K562 (cell line): Measurements from ENCODE around the gene DIS3L. TPM values are rescaled to one million over a fixed set of nuclear protein-coding genes. Genes with fewer than 3 reads are reported as not detected.

Experiments
- ATAC-seq: fragments of 200-7000 bp; cut with Tn5 transposase; 3 replicates; pipeline ENCODE4 v1.9.1; 2020; ENCODE audit warnings: moderate library complexity
- BruUV-seq: library from RNA; stranded (reverse); fragments of 400-500 nt; replicated peaks from 2 replicates; lab custom pipeline; 2021; lab: Mats Ljungman, UMichigan
- CTCF ChIA-PET: fragments of 300-600 bp; formaldehyde crosslinking; extraction: SDS; loops from one replicate; lab custom pipeline; 2021; ENCODE audit warnings: low intra/inter-chr PET ratio; lab: Yijun Ruan, JAX
- POLR2A ChIA-PET: fragments of 300-600, 350-650 bp; sonication (Branson Sonifier 250); formaldehyde crosslinking; extraction: SDS; loops from one replicate; lab custom pipeline; 2021; ENCODE audit warnings: antibody characterized with exemption, inconsistent platforms; lab: Yijun Ruan, JAX
- DNase-seq, 4 experiments: peaks; one replicate each; pipeline versions ENCODE4 v3.0.0 to v3.0.0-alpha.2; 2011 to 2018; ENCODE audit warnings: low spot score in 3 of 4, mixed read lengths in 3 of 4; ENCODE audit errors: extremely low read depth in 1 of 4
- FAIRE-seq: peaks from 2 replicates; lab custom pipeline; 2011; peaks lifted over from hg19 to GRCh38; lab: Jason Lieb, UNC
- H2AFZ ChIP-seq: 2 replicates; pipeline ENCODE4 v1.6.0; 2011; ENCODE audit warnings: low read depth, low read length, control low read depth, inconsistent platforms
- H3K27ac ChIP-seq: fragments of 200-600 bp; 3 replicates; pipeline ENCODE4 v1.8.0; 2011; ENCODE audit warnings: low read depth, mild to moderate bottlenecking, control low read depth, inconsistent platforms, low read length, moderate library complexity, mixed read lengths; ENCODE audit errors: extremely low read depth
- H3K27me3 ChIP-seq, 2 experiments: fragments of 300-600 bp in 1 of 2; 2 replicates in 1 of 2; 3 replicates in 1 of 2; pipeline versions ENCODE4 v1.6.0 to v1.8.0; 2011; ENCODE audit warnings: inconsistent platforms in 2 of 2, low read length in 2 of 2, mild to moderate bottlenecking in 1 of 2, mixed read lengths in 1 of 2, moderate library complexity in 1 of 2; ENCODE audit not compliant: control insufficient read depth in 2 of 2, insufficient read depth in 2 of 2
- H3K36me3 ChIP-seq: fragments of 300-600 bp; 3 replicates; pipeline ENCODE4 v1.8.0; 2011; ENCODE audit warnings: mild to moderate bottlenecking, low read length, inconsistent platforms; ENCODE audit not compliant: control insufficient read depth, insufficient read depth
- H3K4me1 ChIP-seq, 2 experiments: fragments of 200-600 bp in 1 of 2; replicated peaks in 1 of 2; 2 replicates in 1 of 2; 3 replicates in 1 of 2; pipeline versions ENCODE4 v1.5.1 to v1.8.0; 2011; ENCODE audit warnings: inconsistent platforms in 2 of 2, low read length in 2 of 2, mild to moderate bottlenecking in 1 of 2, mixed read lengths in 1 of 2, moderate library complexity in 1 of 2; ENCODE audit not compliant: control insufficient read depth in 2 of 2, insufficient read depth in 2 of 2
- H3K4me2 ChIP-seq: 2 replicates; pipeline ENCODE4 v1.6.1; 2011; ENCODE audit warnings: low read length, control low read depth, inconsistent platforms, mixed read lengths; ENCODE audit not compliant: insufficient read depth
- H3K4me3 ChIP-seq: fragments of 200-600 bp; sonication (generic), shearing (Covaris generic); 2 replicates; pipeline ENCODE4 v1.5.1; 2016; ENCODE audit warnings: control low read depth, inconsistent platforms
- H3K79me2 ChIP-seq: fragments of 200-600 bp; 3 replicates; pipeline ENCODE4 v1.8.0; 2011; ENCODE audit warnings: low read length, inconsistent platforms; ENCODE audit not compliant: control insufficient read depth, insufficient read depth
- H3K9ac ChIP-seq, 2 experiments: 2 replicates each; pipeline versions ENCODE4 v1.6.0 to v1.6.1; 2011; ENCODE audit warnings: low read depth in 2 of 2, low read length in 2 of 2, control low read depth in 1 of 2, inconsistent platforms in 1 of 2, mild to moderate bottlenecking in 1 of 2, mixed read lengths in 1 of 2; ENCODE audit not compliant: insufficient read depth in 1 of 2
- H3K9me1 ChIP-seq: one replicate; pipeline ENCODE4 v1.6.0; 2011; ENCODE audit warnings: inconsistent platforms, mild to moderate bottlenecking, low read length, moderate library complexity; ENCODE audit not compliant: control insufficient read depth, insufficient read depth
- H3K9me3 ChIP-seq: replicated peaks from 2 replicates; pipeline ENCODE4 v1.5.1; 2011; ENCODE audit warnings: low read depth, low read length, inconsistent platforms; ENCODE audit not compliant: control insufficient read depth, insufficient read depth
- H4K20me1 ChIP-seq: replicated peaks from 2 replicates; pipeline ENCODE4 v1.6.1; 2011; ENCODE audit warnings: low read length, inconsistent platforms, mixed read lengths; ENCODE audit not compliant: control insufficient read depth, insufficient read depth
- CBX3 ChIP-seq, 2 experiments: IDR thresholded peaks; 1 replicate in 1 of 2; 2 replicates in 1 of 2; pipeline ENCODE4 v1.6.1; 2012; ENCODE audit warnings: inconsistent platforms in 2 of 2, low read length in 2 of 2, borderline replicate concordance in 1 of 2, control low read depth in 1 of 2
- EGR1 ChIP-seq: fragments of 450-650 bp; conservative IDR thresholded peaks from 2 replicates; pipeline ENCODE4 v1.6.1; 2017; ENCODE audit warnings: mild to moderate bottlenecking
- FOXM1 ChIP-seq, 2 experiments: fragments of 450-650 bp in 1 of 2; sonication (generic) in 1 of 2; formaldehyde crosslinking in 1 of 2; IDR thresholded peaks; 2 replicates each; pipeline versions ENCODE4 v1.6.1 to v1.9.0; 2017 to 2022; ENCODE audit warnings: low read depth in 2 of 2, mild to moderate bottlenecking in 2 of 2, missing genetic modification reagents in 1 of 2, moderate library complexity in 1 of 2
- SMARCC2 ChIP-seq: fragments of 450-650 bp; IDR thresholded peaks from 2 replicates; pipeline ENCODE4 v1.6.1; 2017; ENCODE audit warnings: antibody characterized with exemption, moderate library complexity, mild to moderate bottlenecking, low read depth
- SUPT5H ChIP-seq: fragments of 450-650 bp; IDR thresholded peaks from 2 replicates; pipeline ENCODE4 v1.6.1; 2016
- ZNF224 ChIP-seq: sonication (generic); formaldehyde crosslinking; IDR thresholded peaks from 2 replicates; pipeline ENCODE4 v1.8.0; 2022; ENCODE audit warnings: mild to moderate bottlenecking, missing genetic modification reagents
- WGBS: fragments of 100-300 bp; shearing (Covaris generic); methylation state at CpG from one replicate; pipeline ENCODE4 v1.1.6; 2016; ENCODE audit warnings: low coverage, mixed read lengths; ENCODE audit not compliant: insufficient coverage; ENCODE audit errors: missing lambda C conversion rate; 5-methylcytosine and 5-hydroxymethylcytosine counted together
- in situ Hi-C: fragments of 300-500 bp; cut with MboI; formaldehyde crosslinking; loops from 4 replicates; pipeline ENCODE4 v1.15.0; 2018; ENCODE audit warnings: inconsistent platforms, mixed read lengths
- intact Hi-C: fragments of 100-400 bp; cut with micrococcal nuclease; formaldehyde crosslinking; loops from 2 replicates; pipeline ENCODE4 v1.14.2; 2022
- polyA plus RNA-seq, 8 experiments: library from polyadenylated mRNA; depleted of rRNA in 4 of 8; stranded (reverse) in 5 of 8; unstranded in 3 of 8; fragments of >200 nt; fragmentation: Nextera tagmentation in 2 of 8; fragmentation: Illumina TruSeq in 1 of 8; extraction: Ambion mirVana in 2 of 8; extraction: Trizol in 1 of 8; gene quantifications; 2 replicates each; pipeline versions ENCODE4 v1.2.1 to v1.2.3, GENCODE V29; 2011 to 2014; ENCODE audit warnings: inconsistent platforms in 1 of 8, missing spikeins in 1 of 8
- total RNA-seq, 7 experiments: library from RNA; depleted of rRNA in 6 of 7; stranded (reverse); fragments of >200 nt in 6 of 7; fragmentation: Illumina TruSeq in 2 of 7; extraction: Trizol in 2 of 7; gene quantifications; 2 replicates each; pipeline versions ENCODE4 v1.2.1 to v1.2.3, GENCODE V29; 2011 to 2021; ENCODE audit warnings: low replicate concordance in 1 of 7
- TF ChIP-seq, protein P1 (sequence below): IDR thresholded peaks from 2 replicates; pipeline ENCODE4 v1.6.1; 2011; ENCODE audit not compliant: insufficient read length; ENCODE audit errors: extremely low read depth
- TF ChIP-seq, protein P2 (sequence below): IDR thresholded peaks from 2 replicates; pipeline ENCODE4 v1.6.1; 2012; ENCODE audit warnings: low read depth, low read length, improper control_type of control experiment, borderline replicate concordance
- TF ChIP-seq, protein P3 (sequence below): fragments of 200-800 bp; sonication (Bioruptor generic); IDR thresholded peaks from 2 replicates; pipeline ENCODE4 v1.6.1; 2017; ENCODE audit warnings: missing genetic modification characterization, missing compliant biosample characterization
- TF ChIP-seq, protein P4 (sequence below): fragments of 200-400 bp; formaldehyde crosslinking; IDR thresholded peaks from 2 replicates; pipeline ENCODE4 v1.6.1; 2017; ENCODE audit warnings: mild to moderate bottlenecking, low read depth, low read length, moderate library complexity

Gene DIS3L
- total and polyA plus RNA-seq, 9 of the 15 experiments (the other 6 are each of a cell fraction or from before 2014, with no cell fraction given) = 5.9 to 34.6 (median 16.9) TPM

DNA sequence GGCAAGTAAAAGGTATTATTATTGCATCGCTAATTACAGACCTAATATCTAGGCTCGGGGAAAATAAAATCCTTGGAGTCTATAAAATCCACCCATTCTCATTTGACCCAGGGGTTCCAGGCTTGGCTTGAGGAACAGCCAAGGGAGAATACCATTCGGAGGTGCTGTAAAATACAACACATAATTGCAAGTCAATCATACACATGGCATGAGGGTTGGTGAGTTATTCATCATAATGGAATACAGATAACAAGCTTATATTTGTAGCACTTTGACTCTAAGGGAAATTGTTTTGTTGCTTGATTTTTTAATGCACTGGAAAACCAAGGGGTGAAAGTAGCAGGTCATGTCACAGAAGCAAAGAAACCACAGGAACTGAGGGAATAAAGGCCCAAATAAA lies 16.8 kb upstream of the DIS3L start (continued):
- TF ChIP-seq, protein P1, sequence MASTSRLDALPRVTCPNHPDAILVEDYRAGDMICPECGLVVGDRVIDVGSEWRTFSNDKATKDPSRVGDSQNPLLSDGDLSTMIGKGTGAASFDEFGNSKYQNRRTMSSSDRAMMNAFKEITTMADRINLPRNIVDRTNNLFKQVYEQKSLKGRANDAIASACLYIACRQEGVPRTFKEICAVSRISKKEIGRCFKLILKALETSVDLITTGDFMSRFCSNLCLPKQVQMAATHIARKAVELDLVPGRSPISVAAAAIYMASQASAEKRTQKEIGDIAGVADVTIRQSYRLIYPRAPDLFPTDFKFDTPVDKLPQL = no peak
- TF ChIP-seq ZNF224 = no peak
- no peak for TF ChIP-seq SUPT5H
- no peak for TF ChIP-seq SMARCC2
- TF ChIP-seq FOXM1 (IDR thresholded peaks at IDR 0.05; ENCODE audit: low read depth) = no peak
- TF ChIP-seq FOXM1 (CRISPR knock-in tag; IDR thresholded peaks at IDR 0.05; ENCODE audit: low read depth) = no peak
- TF ChIP-seq CBX3 (IDR thresholded peaks at IDR 0.05; ENCODE audit: borderline replicate concordance in 1 of 2, low read length in 2 of 2) = no peak
- TF ChIP-seq, protein P2, sequence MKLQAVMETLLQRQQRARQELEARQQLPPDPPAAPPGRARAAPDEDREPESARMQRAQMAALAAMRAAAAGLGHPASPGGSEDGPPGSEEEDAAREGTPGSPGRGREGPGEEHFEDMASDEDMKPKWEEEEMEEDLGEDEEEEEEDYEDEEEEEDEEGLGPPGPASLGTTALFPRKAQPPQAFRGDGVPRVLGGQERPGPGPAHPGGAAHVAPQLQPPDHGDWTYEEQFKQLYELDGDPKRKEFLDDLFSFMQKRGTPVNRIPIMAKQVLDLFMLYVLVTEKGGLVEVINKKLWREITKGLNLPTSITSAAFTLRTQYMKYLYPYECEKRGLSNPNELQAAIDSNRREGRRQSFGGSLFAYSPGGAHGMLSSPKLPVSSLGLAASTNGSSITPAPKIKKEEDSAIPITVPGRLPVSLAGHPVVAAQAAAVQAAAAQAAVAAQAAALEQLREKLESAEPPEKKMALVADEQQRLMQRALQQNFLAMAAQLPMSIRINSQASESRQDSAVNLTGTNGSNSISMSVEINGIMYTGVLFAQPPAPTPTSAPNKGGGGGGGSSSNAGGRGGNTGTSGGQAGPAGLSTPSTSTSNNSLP = no peak

DNA sequence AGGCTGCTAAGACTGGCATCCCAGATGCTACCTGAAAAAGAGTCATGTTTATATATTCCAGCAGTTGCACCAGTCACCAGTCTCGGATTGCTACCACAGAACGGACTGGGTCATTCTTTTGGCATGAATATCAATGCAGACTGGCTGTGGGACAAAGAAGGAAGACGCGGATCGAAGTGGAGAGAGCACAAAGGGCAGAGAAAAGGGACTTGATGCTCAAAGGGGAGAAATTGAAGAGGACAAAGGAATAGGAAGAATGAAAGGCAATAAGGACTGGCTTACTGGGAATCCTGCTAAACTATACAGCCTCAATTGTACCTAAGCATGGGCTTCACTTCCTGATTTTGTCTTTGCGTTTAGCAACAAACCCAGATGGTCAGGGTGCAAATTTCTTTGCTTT lies 15.3 kb upstream of the DIS3L start:
- Histone ChIP-seq H3K79me2 (no peaks in the 10 kb centered on the region), H3K27me3 (peaks cover 40 to 54% of the 10 kb centered on the region in 2 experiments), H3K4me3 (no peak overlapping the region), H3K9ac (no peak overlapping the region), H3K4me1 (no peaks in the 10 kb centered on the region), H2AFZ (no peak overlapping the region), H3K9me3 (no peaks in the 10 kb centered on the region), H4K20me1 (peaks cover 3% of the 10 kb centered on the region; the same call in 1 of the 2 replicates), H3K9me1 (no peaks in the 10 kb centered on the region), H3K4me2 (no peak overlapping the region), H3K36me3 (no peaks in the 10 kb centered on the region), H3K27ac (no peak overlapping the region)
- TF ChIP-seq EGR1 = no peak
- TF ChIP-seq, protein P3, sequence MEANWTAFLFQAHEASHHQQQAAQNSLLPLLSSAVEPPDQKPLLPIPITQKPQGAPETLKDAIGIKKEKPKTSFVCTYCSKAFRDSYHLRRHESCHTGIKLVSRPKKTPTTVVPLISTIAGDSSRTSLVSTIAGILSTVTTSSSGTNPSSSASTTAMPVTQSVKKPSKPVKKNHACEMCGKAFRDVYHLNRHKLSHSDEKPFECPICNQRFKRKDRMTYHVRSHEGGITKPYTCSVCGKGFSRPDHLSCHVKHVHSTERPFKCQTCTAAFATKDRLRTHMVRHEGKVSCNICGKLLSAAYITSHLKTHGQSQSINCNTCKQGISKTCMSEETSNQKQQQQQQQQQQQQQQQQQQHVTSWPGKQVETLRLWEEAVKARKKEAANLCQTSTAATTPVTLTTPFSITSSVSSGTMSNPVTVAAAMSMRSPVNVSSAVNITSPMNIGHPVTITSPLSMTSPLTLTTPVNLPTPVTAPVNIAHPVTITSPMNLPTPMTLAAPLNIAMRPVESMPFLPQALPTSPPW = no peak
- TF ChIP-seq, protein P4, sequence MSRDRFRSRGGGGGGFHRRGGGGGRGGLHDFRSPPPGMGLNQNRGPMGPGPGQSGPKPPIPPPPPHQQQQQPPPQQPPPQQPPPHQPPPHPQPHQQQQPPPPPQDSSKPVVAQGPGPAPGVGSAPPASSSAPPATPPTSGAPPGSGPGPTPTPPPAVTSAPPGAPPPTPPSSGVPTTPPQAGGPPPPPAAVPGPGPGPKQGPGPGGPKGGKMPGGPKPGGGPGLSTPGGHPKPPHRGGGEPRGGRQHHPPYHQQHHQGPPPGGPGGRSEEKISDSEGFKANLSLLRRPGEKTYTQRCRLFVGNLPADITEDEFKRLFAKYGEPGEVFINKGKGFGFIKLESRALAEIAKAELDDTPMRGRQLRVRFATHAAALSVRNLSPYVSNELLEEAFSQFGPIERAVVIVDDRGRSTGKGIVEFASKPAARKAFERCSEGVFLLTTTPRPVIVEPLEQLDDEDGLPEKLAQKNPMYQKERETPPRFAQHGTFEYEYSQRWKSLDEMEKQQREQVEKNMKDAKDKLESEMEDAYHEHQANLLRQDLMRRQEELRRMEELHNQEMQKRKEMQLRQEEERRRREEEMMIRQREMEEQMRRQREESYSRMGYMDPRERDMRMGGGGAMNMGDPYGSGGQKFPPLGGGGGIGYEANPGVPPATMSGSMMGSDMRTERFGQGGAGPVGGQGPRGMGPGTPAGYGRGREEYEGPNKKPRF = no peak
- CTCF ChIA-PET = no interaction called here
- DNase-seq (no peak), ATAC-seq (no peak), FAIRE-seq (no peak)
- POLR2A ChIA-PET = interaction anchor here (0.5 kb wide), 1 partner anchor 31 kb away, joined by 3 read pairs; no protein-coding TSS in a partner anchor
- intact Hi-C loops = no loop called here
- BruUV-seq = no TSS peak
- 6% methylated on average over 6 of the region's 6 CpGs for WGBS
- in situ Hi-C loops = no loop called here
